Activated CD8-positive, alpha-beta memory T cell treated with anti-CD3 and anti-CD28 coated beads for 1 hour (primary cell): Measurements from ENCODE around the gene ADAMTS7.
"Not testable (repeated sequence)": the region's sequence is repeated elsewhere in the genome, so short reads cannot be mapped to it uniquely, and the experiment has no call there.

Source experiments
- DNase-seq, 2 donors: peaks; one replicate each; pipeline ENCODE4 v3.0.0-alpha.2; 2020; ENCODE audit warnings: low read depth in 1 of 2; ENCODE audit errors: extremely low read depth in 1 of 2

ADAMTS7 gene

DNA sequence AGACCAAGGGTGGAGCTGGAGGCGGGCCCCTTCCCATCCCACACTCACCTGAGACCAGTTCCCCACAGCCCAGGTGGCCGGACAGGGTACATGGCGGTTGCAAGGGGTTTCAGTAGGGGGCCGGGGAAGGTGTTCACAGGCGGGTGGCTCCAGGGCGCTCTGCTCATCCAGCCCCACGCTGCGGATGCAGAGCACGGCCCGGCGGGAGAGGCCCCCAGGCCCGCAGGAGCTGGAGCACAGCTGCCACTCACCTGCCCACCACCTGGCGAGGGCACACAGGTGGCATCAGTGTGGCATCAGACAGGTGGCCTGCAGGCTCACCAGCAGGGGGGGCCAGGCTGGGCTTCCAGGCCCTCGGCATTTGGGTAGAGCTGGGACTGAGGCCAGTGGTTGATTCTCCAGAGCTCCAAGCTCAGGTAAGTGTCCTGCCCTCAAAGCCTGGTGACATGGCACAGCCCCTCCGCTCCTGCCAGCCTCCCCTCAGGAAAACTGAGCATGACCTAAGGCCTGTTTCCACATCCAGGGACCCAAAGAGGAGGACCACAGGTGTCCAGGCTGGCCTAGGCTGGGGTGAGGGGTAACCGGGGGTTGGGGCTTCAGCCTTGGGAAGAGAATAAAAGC, 43.8 kb downstream of the ADAMTS7 start:
- no peak for DNase-seq

DNA sequence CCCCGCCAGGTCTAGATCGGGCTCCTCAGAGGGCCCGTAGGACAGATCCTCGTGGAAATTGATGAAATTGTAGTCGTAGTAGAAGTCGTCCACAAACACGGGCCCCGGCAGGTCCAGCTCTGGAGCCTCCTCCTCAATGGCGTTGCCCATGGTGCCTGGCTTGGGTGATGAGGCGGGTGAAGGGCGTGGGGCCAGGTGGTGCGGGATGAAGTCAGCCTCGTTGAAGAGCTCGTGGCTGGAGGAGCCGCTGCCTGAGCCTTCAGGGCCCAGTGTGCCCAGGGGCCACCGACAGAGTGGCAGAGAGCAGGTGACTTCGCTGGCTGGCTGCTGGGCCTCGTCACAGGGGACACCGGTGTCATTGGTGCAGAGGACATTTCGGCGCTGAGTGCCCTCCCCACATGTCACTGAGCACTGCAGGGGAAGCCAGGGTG, 44.6 kb downstream of the ADAMTS7 start:
- not testable (repeated sequence) for DNase-seq

DNA sequence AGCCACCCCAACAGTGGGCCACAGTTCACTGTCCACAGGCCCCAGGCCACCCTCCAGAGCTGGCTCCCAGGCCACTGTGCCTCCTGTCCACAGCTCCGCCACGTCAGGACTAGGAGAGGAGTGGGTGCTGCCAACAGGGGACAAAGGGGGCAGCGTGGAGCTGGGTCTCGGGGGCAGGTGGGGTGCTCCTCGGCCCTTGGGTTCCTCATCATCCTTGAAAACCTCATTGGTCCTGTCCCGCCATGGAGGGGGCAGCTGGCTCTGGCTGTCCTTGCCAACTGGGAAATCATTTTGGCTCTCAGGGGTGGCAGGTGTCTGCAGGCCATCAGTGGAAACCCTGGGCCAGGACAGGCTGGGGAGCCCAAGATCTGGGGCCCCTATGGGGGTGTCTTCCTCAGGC, 45.2 kb downstream of the ADAMTS7 start:
- no peak for DNase-seq

DNA sequence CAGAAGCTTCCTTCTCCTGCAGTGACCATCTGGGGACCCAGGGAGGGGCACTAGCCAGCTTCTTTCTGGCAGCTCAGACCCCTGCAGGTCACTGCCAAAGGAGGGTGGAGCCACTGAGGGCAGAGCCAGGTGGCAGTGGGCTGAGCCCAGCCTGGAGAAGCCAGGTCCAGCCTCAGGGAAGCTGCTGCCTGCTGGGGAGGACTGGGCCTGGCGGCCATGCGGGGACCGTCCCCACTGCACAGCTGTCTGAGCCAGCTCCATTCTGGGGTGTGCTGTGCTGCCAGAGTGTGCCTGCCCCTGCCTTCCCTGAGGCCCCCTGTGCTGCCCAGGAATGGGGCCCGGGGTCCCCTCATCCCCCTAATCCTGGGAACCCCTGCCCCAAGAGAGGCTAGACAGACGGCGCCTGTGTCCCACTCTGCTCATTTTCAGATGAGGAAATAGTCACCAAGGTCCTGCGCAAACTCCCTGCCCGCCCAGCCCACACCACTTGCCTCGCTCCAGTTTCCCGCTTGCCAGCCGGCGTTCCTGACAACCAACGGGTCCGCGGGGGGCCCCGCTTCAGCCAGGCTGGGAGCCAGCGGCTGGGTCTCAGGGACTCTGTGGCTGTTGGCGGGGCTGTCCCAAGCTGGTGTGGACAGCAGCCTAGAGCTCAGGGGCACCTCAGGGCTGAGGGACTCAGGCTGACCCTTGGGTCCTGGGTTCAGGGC, 46.0 kb downstream of the ADAMTS7 start:
- not testable (repeated sequence) for DNase-seq

DNA sequence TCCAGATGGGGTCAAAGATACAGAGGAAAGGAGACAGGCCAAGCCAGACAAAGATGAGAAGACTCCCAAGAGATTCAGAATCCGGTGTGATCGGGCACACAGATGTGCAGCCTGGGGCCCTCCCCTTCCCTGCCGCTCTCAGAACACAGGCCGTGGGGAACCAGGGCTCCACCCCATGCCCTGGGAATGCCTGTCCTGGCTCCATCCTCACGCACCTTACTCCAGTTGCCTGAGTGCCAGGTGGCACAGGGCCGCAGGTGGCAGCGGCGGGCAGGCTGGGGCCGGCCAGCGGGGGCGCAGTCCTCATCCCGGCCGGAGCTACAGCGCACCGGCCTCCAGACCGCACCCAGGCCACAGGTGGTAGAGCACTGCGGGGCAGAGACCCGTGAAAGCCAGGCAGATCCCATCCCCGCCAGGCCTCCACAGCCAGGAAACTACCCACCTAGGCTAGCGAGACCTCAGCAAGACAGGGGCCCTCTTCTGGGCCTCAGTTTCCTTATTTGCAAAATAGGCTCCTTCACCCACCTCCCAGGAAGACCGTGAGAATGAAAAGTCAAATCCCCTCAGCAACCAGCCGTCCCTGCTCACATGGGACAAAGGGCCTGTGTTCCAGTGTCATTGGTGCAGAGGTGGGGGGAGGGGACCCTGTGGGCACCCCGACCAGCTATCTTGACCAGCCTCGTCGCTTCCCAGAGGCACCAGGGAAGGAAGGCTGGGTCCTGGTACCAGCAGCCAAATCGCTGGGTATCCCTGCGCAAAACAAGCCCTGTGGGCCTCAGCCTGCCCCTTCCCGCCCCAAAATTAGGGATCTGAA, 46.7 kb downstream of the ADAMTS7 start:
- DNase-seq, result not testable (repeated sequence)

DNA sequence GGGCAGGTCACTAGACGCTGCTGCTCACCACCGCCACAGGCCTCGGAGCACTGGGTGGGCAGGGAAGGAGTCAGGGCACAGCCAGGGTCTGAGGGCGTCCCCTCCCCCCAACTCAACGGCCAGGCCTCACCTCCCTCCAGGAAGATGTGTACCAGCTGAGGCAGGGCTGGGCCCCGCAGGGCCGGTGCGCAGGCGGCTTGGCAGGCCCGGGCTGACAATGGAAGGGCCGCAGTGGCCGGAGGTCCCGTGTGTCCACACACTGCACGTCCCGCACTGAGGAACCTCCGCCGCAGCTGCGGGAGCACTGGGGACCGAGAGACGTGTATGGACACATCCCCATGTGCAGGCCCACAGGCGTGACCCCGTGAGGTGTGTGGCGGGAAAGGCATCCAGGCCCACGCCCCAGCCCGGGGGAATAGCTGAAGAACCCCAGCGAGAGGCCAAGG, 47.4 kb downstream of the ADAMTS7 start:
- no peak for DNase-seq

DNA sequence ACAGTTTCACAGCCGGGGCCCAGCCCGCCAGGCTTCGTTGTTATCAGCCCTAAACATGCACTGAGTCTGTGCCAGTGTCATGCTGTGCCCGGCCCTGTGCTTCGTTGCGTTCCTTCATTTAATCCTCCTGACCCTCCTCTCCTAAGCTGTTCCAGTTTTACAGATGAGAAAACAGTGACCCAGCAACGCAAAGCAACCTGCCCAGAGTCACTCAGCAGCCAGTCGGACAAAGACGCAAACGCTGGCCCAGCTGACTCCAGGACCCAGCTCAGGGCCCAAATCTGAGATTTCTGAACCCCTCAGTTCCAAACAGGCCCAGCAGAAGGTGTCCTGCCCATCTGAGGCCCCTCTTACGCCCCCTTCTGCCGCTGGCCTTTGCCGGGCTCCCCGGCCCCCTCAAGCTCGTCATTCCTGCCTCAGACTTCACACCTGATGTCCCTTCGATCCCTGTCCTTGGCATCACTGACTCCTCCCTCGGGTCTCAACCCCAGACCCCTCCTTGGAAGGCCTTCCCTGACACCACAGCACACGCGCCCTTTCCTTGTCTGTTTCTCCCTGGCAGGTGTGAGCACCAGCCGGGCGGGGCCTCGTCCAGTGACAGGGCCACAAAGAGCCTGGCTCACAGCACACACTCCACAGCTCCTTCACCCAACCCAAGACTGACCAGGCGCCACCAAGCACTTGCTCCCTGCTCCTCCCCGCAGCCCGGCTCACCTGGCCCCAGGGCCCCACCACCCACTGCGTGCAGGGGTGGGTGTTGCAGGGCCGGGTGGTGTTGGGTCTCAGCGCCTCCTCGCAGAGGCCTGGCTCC, 48.1 kb downstream of the ADAMTS7 start:
- no peak for DNase-seq

DNA sequence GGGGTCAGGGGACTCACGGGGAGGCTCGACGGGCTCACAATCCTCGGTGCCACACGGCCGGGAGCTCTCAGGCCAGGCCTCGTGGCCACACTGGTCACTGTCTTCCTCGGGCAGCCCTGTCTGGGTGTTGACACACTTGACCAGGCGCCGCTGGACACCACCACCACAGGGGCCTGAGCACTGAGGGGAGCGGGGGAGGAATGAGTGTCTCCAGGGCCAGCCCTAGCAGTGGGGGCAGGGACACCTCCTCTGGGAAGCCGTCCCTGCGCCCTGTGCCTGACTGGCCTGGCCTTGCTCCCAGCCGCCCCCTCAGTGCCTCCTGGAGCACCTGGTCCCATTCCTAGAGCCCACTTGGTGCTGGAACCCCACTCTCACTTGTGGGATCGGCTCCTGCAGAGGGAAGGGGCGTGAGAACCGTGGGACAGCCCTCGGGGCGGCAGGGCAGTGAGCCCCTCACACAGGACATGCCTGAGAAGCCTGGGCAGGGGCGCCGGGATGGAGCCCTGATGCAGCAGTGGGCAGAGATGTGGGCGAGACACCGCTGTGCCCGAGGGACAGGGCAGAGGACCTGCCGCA, 48.8 kb downstream of the ADAMTS7 start:
- not testable (repeated sequence) for DNase-seq

DNA sequence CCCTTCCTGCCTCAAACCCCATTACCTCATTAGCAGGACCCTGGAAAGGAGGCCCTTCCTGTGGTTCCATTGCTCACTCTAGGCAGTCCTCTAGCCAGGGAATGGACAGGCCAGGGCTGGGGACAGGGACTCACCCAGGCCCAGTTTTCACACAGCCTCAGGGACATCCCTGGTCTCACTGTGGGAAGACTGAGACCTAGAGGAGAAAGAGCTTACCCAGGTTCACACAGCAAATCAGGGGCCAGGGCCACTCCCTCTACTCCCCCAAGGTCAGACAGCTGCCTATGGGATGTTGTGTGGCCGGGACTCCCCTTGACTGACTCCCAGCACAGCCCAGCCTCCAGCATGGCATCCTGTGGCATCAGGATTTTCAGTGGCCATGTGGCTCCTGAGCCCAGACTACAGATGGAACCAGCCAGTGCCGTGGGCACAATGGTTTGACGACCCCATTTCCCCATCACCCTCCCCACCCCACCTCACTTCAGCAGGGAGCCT, 49.3 kb downstream of the ADAMTS7 start:
- no peak for DNase-seq

DNA sequence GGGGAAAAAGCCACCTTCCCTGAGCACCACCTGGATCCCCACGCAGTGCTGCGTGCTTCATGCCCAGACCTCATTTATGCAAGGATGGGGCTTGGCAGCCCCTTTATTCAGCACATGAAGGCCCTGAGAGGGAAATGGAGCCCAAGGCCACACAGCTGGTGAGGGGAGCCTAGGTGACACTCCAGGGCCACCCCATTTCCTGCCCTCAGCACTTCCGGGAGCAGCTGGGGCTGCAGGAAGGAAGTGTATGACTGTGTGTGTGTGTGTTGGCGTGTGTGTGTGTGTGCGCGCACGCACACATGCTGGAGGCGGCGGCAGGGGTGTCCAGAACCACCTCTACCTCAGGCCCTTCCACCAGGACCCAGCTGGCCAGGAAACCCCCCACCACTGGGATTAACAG, 49.8 kb downstream of the ADAMTS7 start:
- DNase-seq, result peak in 1 of 2 donors; percentile 44

DNA sequence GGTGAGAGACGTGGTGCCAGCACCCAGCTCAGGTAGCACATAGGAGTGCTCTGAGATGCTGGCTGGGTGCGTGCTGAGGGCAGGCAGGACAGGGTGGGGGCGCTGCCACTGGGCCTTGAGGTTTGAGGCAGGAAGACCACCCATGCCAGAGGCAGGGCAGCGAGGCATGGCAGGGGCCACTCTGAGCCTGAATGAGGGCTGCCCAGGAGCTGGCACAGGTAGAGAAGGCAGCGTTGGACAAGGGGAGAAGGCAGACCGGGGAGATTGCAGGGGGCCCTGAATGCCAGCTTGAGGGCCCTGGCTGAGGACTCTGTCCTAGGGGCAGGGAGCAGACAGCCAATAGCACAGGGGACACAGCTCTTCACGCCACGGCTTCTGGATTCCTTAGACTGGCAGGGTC, 50.2 kb downstream of the ADAMTS7 start:
- no peak for DNase-seq

DNA sequence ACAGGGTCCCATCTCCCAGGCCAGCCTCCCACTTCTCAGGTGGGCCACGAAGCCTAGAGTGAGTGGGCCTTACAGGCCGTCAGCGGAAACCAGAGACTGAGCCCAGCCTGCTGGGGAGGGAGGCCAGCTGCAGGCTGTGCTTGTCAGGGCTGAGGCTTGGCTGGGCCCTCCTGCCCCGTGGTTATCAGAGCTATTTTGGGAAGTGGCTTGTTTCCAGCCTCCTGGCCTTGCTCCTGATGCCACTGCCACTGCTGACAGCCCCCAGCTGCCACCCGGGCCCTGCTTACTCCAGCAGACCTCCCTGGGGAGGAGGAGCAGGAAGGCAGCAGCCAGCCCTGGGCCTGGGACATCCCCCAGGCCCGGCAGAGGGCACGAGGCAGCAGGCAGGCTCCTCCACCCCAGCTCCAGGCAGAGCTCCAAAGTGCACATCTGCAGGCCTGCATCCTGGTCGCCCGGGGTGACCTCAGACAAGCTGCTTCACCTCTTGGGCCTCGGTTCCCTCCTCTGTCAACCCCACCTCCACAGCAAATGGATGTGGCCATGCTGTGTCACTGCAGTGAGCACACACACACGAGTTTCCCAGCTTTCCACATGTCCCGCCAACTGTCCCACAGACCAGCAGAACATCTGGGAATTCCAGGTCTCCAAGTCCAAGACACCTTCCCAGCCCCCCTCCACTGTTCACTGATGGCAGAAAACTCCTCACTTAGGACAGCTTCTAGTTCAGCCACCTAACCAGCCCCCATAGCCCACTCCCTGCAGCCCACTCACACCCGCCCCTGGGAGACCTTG, 51.0 kb downstream of the ADAMTS7 start:
- not testable (repeated sequence) for DNase-seq

DNA sequence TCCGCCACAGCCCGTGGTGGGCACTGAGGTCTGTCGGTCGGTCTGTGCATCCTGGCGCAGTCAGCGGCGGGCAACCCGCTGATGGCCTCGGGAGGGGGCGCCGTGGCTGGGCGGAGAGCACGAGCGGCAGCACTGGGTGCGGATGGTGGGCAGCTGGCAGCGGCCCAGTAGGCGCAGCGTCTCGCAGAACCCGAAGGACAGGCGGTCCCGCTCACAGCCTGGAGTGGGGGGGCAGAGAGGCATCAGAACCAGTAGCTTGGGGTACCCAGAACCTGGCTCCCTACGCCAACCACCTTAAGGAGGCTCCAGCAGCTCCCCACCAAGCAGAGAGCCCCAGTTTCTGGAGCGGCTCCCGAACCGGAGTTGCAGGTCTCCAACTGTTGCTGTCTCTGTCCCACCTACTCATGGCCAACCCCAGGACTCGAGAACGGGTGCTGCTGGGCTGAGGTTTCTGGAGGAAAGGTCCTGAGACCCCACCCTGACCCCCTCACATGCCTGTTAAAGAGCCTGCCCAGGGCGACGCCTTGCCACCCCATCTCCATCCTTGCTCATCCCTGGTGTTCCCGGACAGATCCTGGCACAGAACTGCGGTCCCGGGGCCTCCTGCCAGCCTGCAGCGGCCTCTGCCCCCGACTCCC, 51.8 kb downstream of the ADAMTS7 start:
- DNase-seq, result not testable (repeated sequence)

DNA sequence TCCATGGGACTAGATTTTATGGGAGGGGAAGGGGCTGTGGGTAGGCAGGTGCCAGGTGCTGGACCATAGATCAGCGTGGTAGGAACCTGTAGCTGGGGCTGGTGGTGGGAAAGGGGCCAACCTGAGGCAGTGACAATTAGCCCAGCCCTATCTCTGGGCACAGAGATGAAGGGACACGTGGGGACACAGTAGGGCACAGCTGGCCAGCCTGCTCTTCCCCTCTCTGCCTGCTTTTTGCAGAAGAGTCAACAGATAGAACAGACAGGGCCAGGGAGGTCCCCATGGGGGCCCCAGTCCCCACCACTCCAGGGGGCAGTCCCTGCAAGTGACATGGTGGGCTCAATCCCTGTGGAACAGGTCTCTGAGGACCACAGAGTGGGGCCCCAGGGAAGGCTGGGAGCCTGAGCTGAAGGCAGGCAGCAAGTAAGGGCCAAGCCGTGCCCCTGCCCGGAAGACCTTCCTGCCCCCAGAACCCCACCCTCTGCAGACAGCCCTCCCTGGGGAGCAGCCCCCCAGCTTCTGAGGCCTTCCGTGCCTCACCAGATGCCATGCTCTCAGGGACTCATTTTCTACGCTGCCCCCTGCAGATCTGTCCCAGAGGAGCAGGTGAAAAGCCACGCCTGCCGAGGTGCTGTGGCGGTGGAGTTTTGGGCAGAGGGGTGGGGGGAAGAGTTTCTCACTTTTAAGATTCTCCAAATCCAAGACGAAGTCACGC, 52.6 kb downstream of the ADAMTS7 start:
- DNase-seq, result not testable (repeated sequence)

DNA sequence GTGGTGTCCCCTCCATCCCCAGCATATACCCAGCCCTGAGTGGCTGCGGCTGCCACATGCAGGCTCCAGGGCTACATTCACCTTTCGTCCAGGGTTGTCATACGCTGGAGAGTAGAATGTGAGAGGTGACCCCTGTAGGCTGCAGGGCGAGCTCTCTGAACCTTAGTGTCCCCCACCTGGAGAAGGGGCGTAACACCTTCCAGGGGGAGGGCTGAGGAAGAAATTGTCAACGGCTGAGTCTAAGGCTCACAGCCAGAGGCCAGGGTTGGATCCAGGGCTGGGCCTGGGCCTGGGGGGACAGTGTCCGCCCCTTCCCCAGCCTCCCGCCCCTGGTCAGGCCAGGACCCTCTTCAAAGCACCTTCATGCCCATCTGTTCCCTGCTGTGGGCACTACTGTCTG, 53.2 kb downstream of the ADAMTS7 start:
- DNase-seq, result not testable (repeated sequence)

DNA sequence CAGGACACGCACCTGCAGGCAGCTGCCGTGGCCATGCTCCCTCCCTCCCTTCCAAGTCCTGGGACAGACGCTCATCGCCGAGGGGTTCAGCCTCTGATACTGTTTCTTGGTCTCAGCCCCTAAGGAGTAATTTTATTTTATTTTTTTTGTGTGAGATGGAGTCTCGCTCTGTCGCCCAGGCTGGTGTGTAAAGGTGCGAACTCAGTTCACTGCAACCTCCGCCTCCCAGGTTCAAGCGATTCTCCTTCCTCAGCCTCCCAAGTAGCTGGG, 53.7 kb downstream of the ADAMTS7 start:
- no peak for DNase-seq

DNA sequence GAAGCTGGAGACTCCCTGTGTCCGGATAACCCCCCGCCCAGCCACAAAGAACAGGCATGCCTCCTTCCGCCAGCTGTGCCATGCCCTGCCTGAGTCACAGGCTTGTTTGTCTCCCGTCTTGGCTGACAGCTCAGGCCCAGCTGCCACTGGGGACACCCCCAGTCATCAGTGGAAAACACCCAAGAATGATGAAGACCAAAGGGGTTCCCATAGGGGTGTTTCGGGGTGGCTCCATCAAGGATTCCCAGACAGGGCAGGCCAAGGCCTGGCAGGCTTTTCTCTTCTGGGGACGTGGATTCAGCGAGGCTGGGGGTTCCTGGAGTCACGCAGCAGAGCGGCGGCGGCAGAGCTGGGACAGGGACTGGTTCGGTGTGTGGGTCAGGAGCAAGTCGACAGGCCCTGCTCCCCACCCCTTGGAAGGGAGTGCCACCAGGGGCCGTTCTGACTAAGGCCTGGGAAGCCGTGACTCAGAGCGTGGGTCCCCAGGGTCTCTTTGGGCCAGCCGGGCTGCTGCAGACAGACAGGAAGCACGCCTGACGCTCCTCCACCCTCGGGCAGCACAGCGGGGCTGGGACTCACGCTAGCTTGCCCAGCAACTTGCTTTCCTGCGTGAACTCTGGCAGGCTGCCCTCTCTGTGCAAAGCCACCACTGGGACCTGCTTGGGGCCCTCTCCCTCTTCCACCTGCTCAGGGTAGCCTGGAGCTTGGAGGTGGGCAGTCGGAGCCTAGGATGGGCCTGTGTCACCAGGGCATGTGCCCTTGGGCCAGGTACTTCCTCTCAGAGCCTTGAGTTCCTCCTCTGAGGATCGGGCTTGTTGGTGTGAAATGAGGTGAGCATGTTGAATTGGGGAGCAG, 54.3 kb downstream of the ADAMTS7 start:
- DNase-seq, result not testable (repeated sequence)
